ENCODE data around the gene P2RY6. TPM values are rescaled to one million over a fixed set of nuclear protein-coding genes. Genes with fewer than 3 reads are reported as not detected.

The P2RY6 gene
- total and polyA plus RNA-seq, 7 donors = 1.2 to 5.5 (median 2.5) TPM; not detected in 1

- no peak overlapping the region for H3K4me3 ChIP-seq
- intact Hi-C loops (cut with DNase I) = no loop called here
- peak overlapping the region in 3 of 4 donors; percentile 1 to 18 (median 5) for H3K27ac ChIP-seq
- TF ChIP-seq POLR2AphosphoS5 (IDR thresholded peaks at IDR 0.05) = no peak
- TF ChIP-seq POLR2A (IDR thresholded peaks at IDR 0.05) = no peak
- WGBS, 2 donors = 75 to 85% methylated on average over 3 of the region's 3 CpGs
- no peak for DNase-seq
- no peaks in the 10 kb centered on the region for H3K4me1 ChIP-seq
- H3K9me3 ChIP-seq = no peaks in the 10 kb centered on the region
- no peaks in the 10 kb centered on the region for H3K36me3 ChIP-seq
- H3K27me3 ChIP-seq = no peaks in the 10 kb centered on the region
Observed at GRCh38 chr11:73281796-73282660, 9.9 kb downstream of the P2RY6 start.

- no peaks in the 10 kb centered on the region for H3K36me3 ChIP-seq
- H3K27ac ChIP-seq = no peak overlapping the region
- TF ChIP-seq CTCF (IDR thresholded peaks at IDR 0.05) = no peak
- TF ChIP-seq POLR2AphosphoS5 (IDR thresholded peaks at IDR 0.05) = no peak
- TF ChIP-seq EP300 (IDR thresholded peaks at IDR 0.05) = no peak
- no peak for TF ChIP-seq POLR2A (IDR thresholded peaks at IDR 0.05)
- no peaks in the 10 kb centered on the region for H3K9me3 ChIP-seq
- H3K4me3 ChIP-seq = no peak overlapping the region
- H3K4me1 ChIP-seq = peaks cover 0 to 6% (median 0%) of the 10 kb centered on the region in 4 donors
- WGBS, 2 donors = 81 to 85% methylated on average over 10 of the region's 10 CpGs
- DNase-seq = no peak
- H3K27me3 ChIP-seq = no peaks in the 10 kb centered on the region
- intact Hi-C loops (cut with DNase I) = no loop called here
Observed at GRCh38 chr11:73283276-73284000, 11.3 kb downstream of the P2RY6 start.

- no peaks in the 10 kb centered on the region for H3K27me3 ChIP-seq
- DNase-seq = peak; percentile 34
- H3K9me3 ChIP-seq = no peaks in the 10 kb centered on the region
- intact Hi-C loops (cut with DNase I) = no loop called here
- no peak for TF ChIP-seq CTCF (IDR thresholded peaks at IDR 0.05)
- no peak for TF ChIP-seq POLR2A (IDR thresholded peaks at IDR 0.05)
- no peak for TF ChIP-seq POLR2AphosphoS5 (IDR thresholded peaks at IDR 0.05)
- TF ChIP-seq EP300 (IDR thresholded peaks at IDR 0.05) = no peak
- H3K4me3 ChIP-seq = no peak overlapping the region
- H3K4me1 ChIP-seq = peaks cover 0 to 9% (median 1%) of the 10 kb centered on the region in 4 donors
- no peaks in the 10 kb centered on the region for H3K36me3 ChIP-seq
- H3K27ac ChIP-seq = no peak overlapping the region
- WGBS, 2 donors = 87 to 90% methylated on average over 3 of the region's 3 CpGs
Observed at GRCh38 chr11:73284106-73284505, 12.0 kb downstream of the P2RY6 start.

- DNase-seq = no peak
- WGBS, 2 donors = 88 to 94% methylated on average over 1 of the region's 1 CpG
- Histone ChIP-seq H3K27ac (no peak overlapping the region), H3K4me3 (no peak overlapping the region), H3K4me1 (peaks cover 0 to 18% (median 9%) of the 10 kb centered on the region in 4 donors), H3K36me3 (no peaks in the 10 kb centered on the region), H3K27me3 (no peaks in the 10 kb centered on the region), H3K9me3 (no peaks in the 10 kb centered on the region)
- no peak for TF ChIP-seq POLR2AphosphoS5 (IDR thresholded peaks at IDR 0.05)
- TF ChIP-seq EP300 (IDR thresholded peaks at IDR 0.05) = no peak
- no peak for TF ChIP-seq CTCF (IDR thresholded peaks at IDR 0.05)
- no peak for TF ChIP-seq POLR2A (IDR thresholded peaks at IDR 0.05)
- intact Hi-C loops (cut with DNase I) = loop anchor here (5.0 kb wide), 1 partner anchor 453 kb away; no protein-coding TSS in a partner anchor
Observed at GRCh38 chr11:73285721-73286120, 13.6 kb downstream of the P2RY6 start.

- WGBS, 2 donors = 88 to 89% methylated on average over 9 of the region's 9 CpGs
- no peak overlapping the region for H3K27ac ChIP-seq
- no peak for TF ChIP-seq CTCF (IDR thresholded peaks at IDR 0.05)
- H3K4me3 ChIP-seq = no peak overlapping the region
- intact Hi-C loops (cut with DNase I) = loop anchor here (5.0 kb wide), 1 partner anchor 454 kb away; no protein-coding TSS in a partner anchor
- no peaks in the 10 kb centered on the region for H3K9me3 ChIP-seq
- peaks cover 0 to 18% (median 9%) of the 10 kb centered on the region in 4 donors for H3K4me1 ChIP-seq
- H3K36me3 ChIP-seq = no peaks in the 10 kb centered on the region
- no peaks in the 10 kb centered on the region for H3K27me3 ChIP-seq
- DNase-seq = no peak
Observed at GRCh38 chr11:73286240-73286810, 14.2 kb downstream of the P2RY6 start.
